Measurements from ENCODE around the gene RNU7-1. TPM values are rescaled to one million over a fixed set of nuclear protein-coding genes. Genes with fewer than 3 reads are reported as not detected.
A peak's percentile ranks its signal among the peaks of the same experiment; 100 is the strongest.

Gene RNU7-1
- total and polyA plus RNA-seq, 10 of the 15 experiments (the other 5 are each of a cell fraction or from before 2014, with no cell fraction given): not detected

DNA sequence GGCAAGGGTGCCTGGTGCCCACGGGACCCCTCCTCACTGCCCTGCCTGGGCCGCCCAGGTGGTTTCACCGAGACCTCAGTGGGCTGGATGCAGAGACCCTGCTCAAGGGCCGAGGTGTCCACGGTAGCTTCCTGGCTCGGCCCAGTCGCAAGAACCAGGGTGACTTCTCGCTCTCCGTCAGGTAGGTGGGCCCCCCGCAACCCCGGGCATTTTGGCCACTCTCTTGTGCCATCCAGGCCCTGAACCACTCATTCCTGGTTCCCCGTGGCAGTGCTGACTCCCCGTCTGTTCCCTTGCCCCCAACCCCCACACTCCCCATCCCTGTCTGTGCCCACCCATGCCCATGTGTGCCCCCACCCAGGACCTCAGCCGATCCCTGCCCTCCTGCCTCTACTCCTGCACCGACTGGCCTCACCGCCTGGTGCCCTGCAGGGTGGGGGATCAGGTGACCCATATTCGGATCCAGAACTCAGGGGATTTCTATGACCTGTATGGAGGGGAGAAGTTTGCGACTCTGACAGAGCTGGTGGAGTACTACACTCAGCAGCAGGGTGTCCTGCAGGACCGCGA is 8.0 kb downstream of the RNU7-1 start:
- Histone ChIP-seq H3K27me3 (replicated peaks in 1 of 2; ENCODE audit: control insufficient read depth in 2 of 2, insufficient read depth in 2 of 2, low read length in 1 of 2) (no peaks in the 10 kb centered on the region), H3K4me1 (ENCODE audit: control insufficient read depth, insufficient read depth, low read length) (peaks cover 73% of the 10 kb centered on the region), H4K20me1 (ENCODE audit: control insufficient read depth, insufficient read depth) (no peaks in the 10 kb centered on the region), H3K27ac (ENCODE audit: control insufficient read depth, insufficient read depth) (peak overlapping the region; percentile 99), H3K9ac (ENCODE audit: control insufficient read depth, insufficient read depth, low read length) (peak overlapping the region; percentile 99), H3K79me2 (ENCODE audit: control insufficient read depth, insufficient read depth, low read length) (peaks cover 82% of the 10 kb centered on the region), H3K4me3 (peak overlapping the region; percentile 95), H3K4me2 (ENCODE audit: control insufficient read depth, insufficient read depth) (peak overlapping the region; percentile 99), H3K9me3 (replicated peaks; ENCODE audit: control insufficient read depth, insufficient read depth, low read length) (no peaks in the 10 kb centered on the region), H3K36me3 (ENCODE audit: control insufficient read depth in 2 of 2, insufficient read depth in 2 of 2, low read length in 1 of 2) (peaks cover 6 to 23% of the 10 kb centered on the region in 2 experiments), H2AFZ (ENCODE audit: control insufficient read depth, low read depth, low read length) (no peak overlapping the region)
- RAD21 ChIA-PET (ENCODE audit: unreplicated experiment): interaction anchor here (1.1 to 3.4 kb wide), 6 partner anchors 8 to 83 kb away, joined by 3 to 16 read pairs (median 6); partner anchors contain the start of genes C12orf57 and RNU7-1
- POLR2A ChIA-PET: interaction anchor here (0.6 to 17.8 kb wide), 7 partner anchors 8 to 324 kb away, joined by 3 to 524 read pairs (median 6); partner anchors contain the start of genes C12orf57, LRRC23, RNU7-1 and TPI1
- CTCF ChIA-PET: interaction anchor here (0.8 to 11.6 kb wide), 6 partner anchors 8 to 100 kb away, joined by 3 to 645 read pairs (median 4); partner anchors contain the start of genes C12orf57, CDCA3 and RNU7-1
- intact Hi-C loops (cut with micrococcal nuclease; ENCODE audit: unreplicated experiment): no loop called here
- no peak for DNase-seq (ENCODE audit: low read depth, low spot score)
- FAIRE-seq: no peak
- 2% methylated on average over 19 of the region's 20 CpGs for WGBS (ENCODE audit: insufficient coverage, insufficient replicate concordance, low lambda C conversion rate, missing lambda C conversion rate)
- ATAC-seq: peak; percentile 10
- SMC1A ChIA-PET (ENCODE audit: uncharacterized antibody, unreplicated experiment): interaction anchor here (1.6 to 11.6 kb wide), 2 partner anchors 8 to 9 kb away, joined by 6 to 395 read pairs; partner anchors contain the start of genes C12orf57 and RNU7-1
- TF ChIP-seq YBX1 (IDR thresholded peaks at IDR 0.05): no peak
- TF ChIP-seq MLLT1 (IDR thresholded peaks at IDR 0.05): peak; percentile 15; the same call in 1 of the 2 replicates
- 0 out of 2 replicates have a peak, but pooled peaks have one; percentile 41 for TF ChIP-seq RAD51 (IDR thresholded peaks at IDR 0.05)
- TF ChIP-seq, protein P1, sequence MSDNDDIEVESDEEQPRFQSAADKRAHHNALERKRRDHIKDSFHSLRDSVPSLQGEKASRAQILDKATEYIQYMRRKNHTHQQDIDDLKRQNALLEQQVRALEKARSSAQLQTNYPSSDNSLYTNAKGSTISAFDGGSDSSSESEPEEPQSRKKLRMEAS (IDR thresholded peaks at IDR 0.05; ENCODE audit: low read depth, low read length): peak; percentile 4; the same call in 1 of the 2 replicates
- no TSS peak for BruUV-seq (replicated peaks)
- in situ Hi-C loops (cut with MboI): loop anchor here (25.0 kb wide), 1 partner anchor 1686 kb away; no protein-coding TSS in a partner anchor

All from GM12878 (cell line).